ENCODE results near the gene VAT1.
"Not testable (repeated sequence)": the region's sequence is repeated elsewhere in the genome, so short reads cannot be mapped to it uniquely, and the experiment has no call there.

Gene VAT1

GRCh38 chr17:43006639-43007551 lies 15.3 kb downstream of the VAT1 start, which contains the start of gene IFI35:
TSS of gene IFI35 (plus strand) at chr17:43006784. CDS start at chr17:43006948, 164 bp downstream.
- DNase-seq (ENCODE audit: low read depth in 2 of 2), result peak; percentile 76

DNA sequence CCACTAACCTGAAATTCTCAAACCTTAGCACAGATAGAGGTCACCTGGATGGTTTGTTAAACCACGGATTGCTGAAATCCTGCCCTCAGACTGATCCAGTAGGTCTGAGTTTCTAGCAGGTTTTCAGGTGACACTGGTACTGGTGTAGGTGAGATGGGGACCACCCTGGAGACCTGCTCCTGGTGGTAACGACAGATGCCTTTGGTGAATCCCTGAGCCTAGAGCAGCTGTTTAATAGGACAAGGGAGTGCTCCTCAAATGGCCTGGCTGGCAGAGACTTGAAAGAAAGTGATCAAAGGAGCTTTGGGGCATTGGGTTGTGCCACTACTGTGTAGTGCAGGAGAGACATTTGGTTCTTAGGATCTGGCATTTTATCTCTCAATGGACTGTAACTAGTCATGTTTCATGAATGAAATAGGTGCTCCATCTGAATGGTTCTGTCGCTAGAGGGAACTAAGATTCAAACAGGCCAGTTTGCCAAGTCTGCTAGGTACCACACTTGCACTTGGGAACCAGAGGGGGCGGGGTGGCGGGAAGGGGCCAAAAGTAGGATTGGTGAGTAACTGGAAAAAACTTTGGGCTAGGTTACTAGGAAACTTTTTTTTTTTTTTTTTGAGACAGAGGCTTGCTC lies 18.5 kb downstream of the VAT1 start:
- no peak for DNase-seq (ENCODE audit: low read depth in 2 of 2)

- DNase-seq (ENCODE audit: low read depth in 2 of 2), result not testable (repeated sequence)
Measured at GRCh38 chr17:43000894-43001293, 21.3 kb downstream of the VAT1 start.

GRCh38 chr17:42999003-42999525 lies 23.1 kb downstream of the VAT1 start:
- DNase-seq (ENCODE audit: low read depth in 2 of 2), result no peak

- DNase-seq (ENCODE audit: low read depth in 2 of 2), result peak; percentile 87 to 94
Measured at GRCh38 chr17:42997984-42998938, 23.9 kb downstream of the VAT1 start, which contains the start of gene RPL27. TSS of gene RPL27 (plus strand) at chr17:42998419. CDS start at chr17:42998751, 332 bp downstream.

- no peak for DNase-seq (ENCODE audit: low read depth in 2 of 2)
Measured at GRCh38 chr17:42997390-42997983, 24.7 kb downstream of the VAT1 start.

GRCh38 chr17:42993913-42994312 lies 28.3 kb downstream of the VAT1 start:
- DNase-seq (ENCODE audit: low read depth in 2 of 2), result not testable (repeated sequence)

- no peak for DNase-seq (ENCODE audit: low read depth in 2 of 2)
Measured at GRCh38 chr17:42992872-42993271, 29.3 kb downstream of the VAT1 start.

- no peak for DNase-seq (ENCODE audit: low read depth in 2 of 2)
Measured at GRCh38 chr17:42991471-42991870, 30.7 kb downstream of the VAT1 start.

DNA sequence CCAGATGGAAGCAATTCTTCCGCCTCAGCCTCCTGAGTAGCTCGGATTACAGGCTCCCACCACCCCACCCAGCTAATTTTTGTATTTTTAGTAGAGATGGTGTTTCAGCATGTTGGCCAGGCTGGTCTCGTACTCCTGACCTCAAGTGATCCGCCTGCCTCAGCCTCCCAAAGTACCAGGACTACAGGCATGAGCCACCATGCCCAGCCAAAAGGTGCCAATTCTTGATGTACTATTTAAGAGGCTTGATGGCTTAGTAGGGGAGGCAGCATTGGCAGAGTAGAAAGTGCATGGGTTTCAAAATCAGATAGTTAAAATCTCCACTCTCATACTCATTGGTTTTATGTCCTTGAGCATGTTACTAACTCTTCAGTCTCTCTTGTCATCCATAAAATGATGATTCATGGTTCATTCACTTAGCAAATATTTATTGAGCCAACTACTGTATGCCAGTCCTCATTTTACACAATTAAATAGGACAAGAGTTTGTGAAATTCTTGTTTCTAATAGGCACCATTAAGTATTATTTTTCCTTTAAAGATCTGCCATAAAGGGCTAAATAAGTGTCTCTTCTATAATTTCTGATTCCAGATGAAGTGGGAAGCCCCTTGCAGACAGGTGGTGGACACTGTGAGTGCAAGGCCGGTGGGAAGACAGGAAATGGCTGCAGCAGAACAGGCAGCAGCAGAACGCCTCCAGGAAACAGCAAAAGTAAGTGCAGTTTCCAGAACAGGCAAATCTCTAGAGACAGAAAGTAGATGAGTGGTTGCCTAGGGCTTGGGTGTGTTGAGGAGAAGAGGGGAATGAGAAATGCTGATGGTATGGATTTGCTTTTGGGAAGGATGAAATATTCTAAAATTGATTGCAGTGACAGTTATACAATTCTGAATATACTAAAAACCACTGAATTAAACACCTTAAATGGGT lies 32.2 kb downstream of the VAT1 start:
- DNase-seq (ENCODE audit: low read depth in 2 of 2), result no peak

- DNase-seq (ENCODE audit: low read depth in 2 of 2), result no peak
Measured at GRCh38 chr17:42989141-42989540, 33.0 kb downstream of the VAT1 start.

DNA sequence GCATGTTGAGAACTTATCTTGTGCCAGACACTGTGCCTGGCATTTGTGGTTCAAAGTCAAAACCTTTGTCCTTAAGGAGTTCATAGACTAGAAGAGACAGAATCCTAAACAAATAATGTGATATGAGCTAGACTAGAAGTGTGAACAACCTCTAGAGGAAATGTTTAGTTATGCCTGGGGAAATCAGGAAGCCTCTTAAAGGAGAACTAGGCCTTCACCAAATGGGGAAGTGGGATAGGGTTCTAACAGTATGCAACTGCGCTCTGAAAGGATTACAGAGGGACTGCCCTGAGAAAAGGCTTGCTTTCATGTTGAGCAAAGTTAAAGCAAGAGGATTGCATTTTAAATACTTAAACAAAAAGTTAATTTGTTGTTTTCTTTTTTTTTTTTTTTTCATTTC lies 37.0 kb downstream of the VAT1 start:
- DNase-seq (ENCODE audit: low read depth in 2 of 2), result no peak

- DNase-seq (ENCODE audit: low read depth in 2 of 2), result no peak
Measured at GRCh38 chr17:42982266-42982665, 39.9 kb downstream of the VAT1 start.

GRCh38 chr17:42980766-42981397 lies 41.3 kb downstream of the VAT1 start:
- DNase-seq (ENCODE audit: low read depth in 2 of 2), result peak; percentile 52 to 59

DNA sequence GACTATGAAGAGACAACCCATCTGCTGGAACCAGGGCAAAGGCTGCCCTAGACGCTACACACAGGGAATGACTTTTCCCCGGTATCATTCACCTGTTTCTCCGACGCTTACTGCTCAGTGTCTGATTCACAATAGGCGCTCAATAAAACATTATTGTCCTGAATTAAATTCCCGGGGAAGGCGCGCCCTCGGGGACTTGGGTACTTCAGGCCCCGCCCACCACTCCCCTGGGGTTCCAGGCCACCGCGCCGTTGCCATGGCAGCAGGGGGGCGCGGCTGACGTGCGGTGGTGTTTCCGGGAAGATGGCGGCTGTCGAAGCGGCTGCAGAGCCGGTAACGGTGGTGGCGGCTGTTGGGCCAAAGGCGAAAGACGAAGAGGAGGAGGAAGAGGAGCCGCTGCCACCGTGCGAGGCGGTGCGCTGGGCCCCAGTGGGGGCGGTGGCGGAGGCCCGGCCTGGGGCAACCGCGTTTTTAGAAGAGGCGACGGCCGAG lies 41.9 kb downstream of the VAT1 start, which contains the start of gene RUNDC1:
Gene RUNDC1 (plus strand): TSS at position 292 of the 492 bp plus-strand sequence. CDS start 12 bp downstream, at position 304.
- peak; percentile 88 to 92 for DNase-seq (ENCODE audit: low read depth in 2 of 2)

- peak in 1 of 2 donors; percentile 21 for DNase-seq (ENCODE audit: low read depth in 2 of 2)
Measured at GRCh38 chr17:42979511-42980273, 42.5 kb downstream of the VAT1 start, which contains the start of gene PTGES3L. TSS of gene PTGES3L (minus strand) at chr17:42980080. CDS start at chr17:42980053, 27 bp downstream.

DNA sequence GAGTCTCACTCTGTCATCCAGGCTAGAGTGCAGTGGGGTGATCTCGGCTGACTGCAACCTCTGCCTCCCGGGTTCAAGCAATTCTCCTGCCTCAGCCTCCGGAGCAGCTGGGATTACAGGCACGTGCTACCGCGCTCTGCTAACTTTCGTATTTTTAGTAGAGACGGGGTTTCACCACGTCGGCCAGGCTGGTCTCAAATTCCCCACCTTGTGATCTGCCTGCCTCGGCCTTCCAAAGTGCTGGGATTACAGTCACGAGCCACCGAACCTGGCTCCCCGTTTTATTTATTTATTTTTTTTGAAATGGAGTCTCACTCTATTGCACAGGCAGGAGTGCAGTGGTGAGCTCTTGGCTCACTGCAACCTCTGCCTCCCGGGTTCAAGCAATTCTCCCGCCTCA lies 46.5 kb downstream of the VAT1 start:
- DNase-seq (ENCODE audit: low read depth in 2 of 2), result not testable (repeated sequence)

GRCh38 chr17:42975265-42975664 lies 46.9 kb downstream of the VAT1 start:
- no peak for DNase-seq (ENCODE audit: low read depth in 2 of 2)
